ENCODE measurements around the gene ITPRIPL2.

The ITPRIPL2 gene

GRCh38 chr16:19092653-19093410 lies 20.9 kb upstream of the ITPRIPL2 start:
- DNase-seq (ENCODE audit: insufficient read length, low spot score), result no peak
- FAIRE-seq, result no peak
- TF ChIP-seq SPI1 (IDR thresholded peaks at IDR 0.05; ENCODE audit: low read depth, low read length), result no peak
- no peak for TF ChIP-seq POLR2AphosphoS5 (IDR thresholded peaks at IDR 0.05; ENCODE audit: low read depth, low read length)
- TF ChIP-seq TAF1 (IDR thresholded peaks at IDR 0.05; ENCODE audit: low read depth, low read length), result no peak
- no peak for TF ChIP-seq PAX5 (IDR thresholded peaks at IDR 0.05; ENCODE audit: insufficient read depth, low read length, severe bottlenecking)
- no peak for TF ChIP-seq POU2F2 (IDR thresholded peaks at IDR 0.05; ENCODE audit: low read depth, low read length)
- TF ChIP-seq POLR2A (IDR thresholded peaks at IDR 0.05; ENCODE audit: low read depth, low read length), result no peak

DNA sequence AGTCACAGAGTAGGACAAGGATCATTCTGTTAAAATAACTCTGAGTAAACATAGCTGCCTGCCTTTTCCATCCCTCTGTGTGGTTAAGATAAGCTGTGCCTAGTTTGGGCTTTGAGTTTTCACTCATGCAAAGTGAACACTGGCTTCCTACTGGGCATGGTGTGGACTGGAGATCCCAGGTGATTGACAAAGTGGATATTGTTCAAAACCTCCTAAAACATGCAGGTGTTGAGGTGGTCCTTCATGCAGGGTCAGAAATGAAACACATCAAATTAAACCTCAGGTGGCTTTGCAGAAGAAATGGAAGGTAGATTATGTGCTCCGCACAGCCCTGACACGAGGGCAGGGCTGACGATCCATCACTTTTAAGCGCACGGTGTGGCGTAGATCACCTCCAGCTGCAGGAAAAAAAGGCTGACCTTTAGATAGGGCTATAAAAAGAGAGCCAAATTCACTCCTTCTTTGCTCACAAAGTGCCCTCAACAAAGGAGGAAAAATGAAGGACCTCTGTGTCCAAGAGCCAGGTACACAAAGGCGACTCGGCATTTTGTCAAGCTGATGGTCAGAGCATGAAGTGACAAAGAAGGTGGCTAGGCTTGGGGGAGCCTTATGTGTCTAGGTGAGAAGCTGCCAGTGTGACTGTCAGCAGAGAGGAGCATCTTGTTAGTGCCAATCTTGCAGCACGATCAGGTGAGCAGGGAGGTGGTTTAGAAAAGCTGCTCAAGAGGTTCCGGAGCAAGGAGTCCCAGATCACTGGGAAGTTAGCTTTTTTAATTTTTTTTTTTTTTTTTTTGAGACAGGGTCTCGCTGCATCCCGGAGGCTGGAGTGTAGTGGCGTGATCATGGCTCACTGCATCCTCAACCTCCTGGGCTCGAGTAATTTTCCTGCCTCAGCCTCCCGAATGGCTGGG lies 19.9 kb upstream of the ITPRIPL2 start:
- no peak for FAIRE-seq
- no peak for DNase-seq (ENCODE audit: insufficient read length, low spot score)
- TF ChIP-seq SPI1 (IDR thresholded peaks at IDR 0.05; ENCODE audit: low read depth, low read length), result no peak

DNA sequence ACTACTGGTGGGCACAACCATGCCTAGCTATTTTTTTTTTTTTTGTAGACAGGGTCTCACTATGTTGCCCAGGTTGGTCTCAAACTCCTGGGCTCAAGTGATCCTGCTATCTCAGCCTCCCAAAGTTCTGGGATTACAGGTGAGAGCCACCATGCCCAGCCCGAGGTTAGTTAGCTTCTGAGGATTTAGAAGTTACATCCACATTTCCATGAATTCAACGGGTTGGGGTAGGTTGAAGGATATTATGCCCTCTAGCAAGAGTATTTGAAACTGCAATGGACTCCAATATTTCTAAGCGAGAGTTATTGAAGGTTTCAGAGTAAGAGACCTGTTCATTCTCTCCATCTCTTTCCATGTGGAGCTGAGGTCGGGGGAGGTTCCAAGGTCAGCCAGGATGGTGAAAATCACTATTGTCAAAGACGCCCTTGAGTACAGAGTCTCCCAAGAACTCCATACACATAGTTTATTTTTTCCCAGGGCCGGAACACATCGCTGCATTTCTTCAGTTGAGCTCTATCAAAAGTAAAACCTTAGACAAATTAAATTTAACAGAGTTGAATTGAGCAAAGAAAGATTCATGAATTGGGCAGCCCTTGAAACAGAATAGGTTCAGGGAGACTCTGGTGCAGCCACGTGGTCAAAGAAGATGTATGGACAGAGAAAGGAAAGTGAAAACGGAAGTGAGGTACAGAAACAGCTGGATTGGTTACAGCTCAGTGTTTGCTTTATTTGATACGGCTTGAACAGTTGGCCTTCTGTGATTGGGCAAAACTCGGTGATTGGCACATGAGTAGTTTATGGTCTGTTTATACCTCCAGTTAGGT lies 19.0 kb upstream of the ITPRIPL2 start:
- no peak for TF ChIP-seq POLR2AphosphoS5 (IDR thresholded peaks at IDR 0.05; ENCODE audit: low read depth, low read length)
- TF ChIP-seq POLR2A (IDR thresholded peaks at IDR 0.05; ENCODE audit: low read depth, low read length), result no peak
- TF ChIP-seq SPI1 (IDR thresholded peaks at IDR 0.05; ENCODE audit: low read depth, low read length), result peak; percentile 58; the same call in 1 of the 2 replicates
- DNase-seq (ENCODE audit: insufficient read length, low spot score) (no peak), FAIRE-seq (peak; percentile 68)

- DNase-seq (ENCODE audit: insufficient read length, low spot score) (no peak), FAIRE-seq (no peak)
- TF ChIP-seq PAX5 (IDR thresholded peaks at IDR 0.05; ENCODE audit: insufficient read depth, low read length, severe bottlenecking), result no peak
- peak; percentile 94 for TF ChIP-seq SPI1 (IDR thresholded peaks at IDR 0.05; ENCODE audit: low read depth, low read length)
Observed at GRCh38 chr16:19095654-19096053, 18.1 kb upstream of the ITPRIPL2 start.

GRCh38 chr16:19098173-19098572 lies 15.6 kb upstream of the ITPRIPL2 start:
- FAIRE-seq (no peak), DNase-seq (ENCODE audit: insufficient read length, low spot score) (no peak)
- TF ChIP-seq PAX5 (IDR thresholded peaks at IDR 0.05; ENCODE audit: insufficient read depth, low read length, severe bottlenecking) (no peak), POLR2AphosphoS5 (IDR thresholded peaks at IDR 0.05; ENCODE audit: low read depth, low read length) (no peak), POLR2A (IDR thresholded peaks at IDR 0.05; ENCODE audit: low read depth, low read length) (no peak), TAF1 (IDR thresholded peaks at IDR 0.05; ENCODE audit: low read depth, low read length) (no peak), SPI1 (IDR thresholded peaks at IDR 0.05; ENCODE audit: low read depth, low read length) (no peak), POU2F2 (IDR thresholded peaks at IDR 0.05; ENCODE audit: low read depth, low read length) (no peak)

DNA sequence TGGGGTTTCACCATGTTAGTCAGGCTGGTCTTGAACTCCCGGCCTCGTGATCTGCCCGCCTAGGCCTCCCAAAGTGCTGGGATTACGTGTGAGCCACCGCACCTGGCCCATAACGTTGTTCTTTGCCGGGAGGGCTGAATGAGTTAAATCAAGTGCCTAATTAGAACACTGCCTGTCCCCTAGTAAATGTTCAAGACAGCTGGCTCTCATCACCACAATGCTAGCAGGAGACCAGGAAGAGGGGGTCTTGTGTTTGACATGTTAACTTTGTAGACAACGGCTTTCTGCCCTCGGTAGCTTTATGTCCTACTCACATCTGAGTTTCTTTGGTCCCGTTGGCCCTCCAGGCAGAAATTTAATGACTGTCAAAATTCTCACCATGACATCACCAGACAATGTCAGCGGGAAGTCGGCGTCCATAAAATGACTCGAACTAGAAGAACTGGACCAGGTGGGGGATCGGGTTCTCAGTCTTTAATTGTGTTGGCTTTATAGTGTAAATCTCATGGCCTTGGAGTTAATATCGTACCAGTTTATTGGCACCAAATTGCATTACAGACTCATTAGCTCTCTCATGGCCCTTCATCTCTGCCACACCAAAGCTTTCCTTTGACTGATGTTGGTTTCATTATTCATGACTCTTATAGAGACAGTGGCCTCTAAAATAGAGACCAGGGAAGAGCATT lies 11.4 kb upstream of the ITPRIPL2 start:
- FAIRE-seq (no peak), DNase-seq (ENCODE audit: insufficient read length, low spot score) (no peak)
- TF ChIP-seq POU2F2 (IDR thresholded peaks at IDR 0.05; ENCODE audit: low read depth, low read length) (no peak), POLR2A (IDR thresholded peaks at IDR 0.05; ENCODE audit: low read depth, low read length) (no peak), PAX5 (IDR thresholded peaks at IDR 0.05; ENCODE audit: insufficient read depth, low read length, severe bottlenecking) (no peak), POLR2AphosphoS5 (IDR thresholded peaks at IDR 0.05; ENCODE audit: low read depth, low read length) (no peak), TAF1 (IDR thresholded peaks at IDR 0.05; ENCODE audit: low read depth, low read length) (no peak)

DNA sequence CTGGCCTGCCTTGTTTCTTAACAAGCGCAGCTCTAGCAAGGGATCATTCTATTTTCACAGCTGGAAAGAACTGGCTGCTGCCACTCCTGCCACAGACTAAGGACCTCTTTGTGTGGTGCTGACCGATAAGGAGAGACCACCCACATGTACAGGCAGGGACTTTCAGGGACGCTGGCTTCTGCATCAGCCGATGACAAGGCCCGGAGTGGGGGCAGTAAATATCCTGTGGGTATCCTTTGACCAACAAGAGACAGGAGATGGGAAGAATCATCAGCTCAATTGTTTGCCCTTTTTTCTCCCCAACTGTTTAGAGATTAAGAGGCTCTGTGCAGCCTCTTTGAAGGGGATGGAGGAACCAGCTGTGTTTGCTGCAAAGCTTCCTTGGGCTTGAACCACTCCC lies 9.2 kb upstream of the ITPRIPL2 start:
- TF ChIP-seq POLR2AphosphoS5 (IDR thresholded peaks at IDR 0.05; ENCODE audit: low read depth, low read length), result no peak
- TF ChIP-seq POU2F2 (IDR thresholded peaks at IDR 0.05; ENCODE audit: low read depth, low read length), result no peak
- no peak for TF ChIP-seq POLR2A (IDR thresholded peaks at IDR 0.05; ENCODE audit: low read depth, low read length)
- TF ChIP-seq PAX5 (IDR thresholded peaks at IDR 0.05; ENCODE audit: insufficient read depth, low read length, severe bottlenecking), result no peak
- no peak for TF ChIP-seq SPI1 (IDR thresholded peaks at IDR 0.05; ENCODE audit: low read depth, low read length)
- TF ChIP-seq TAF1 (IDR thresholded peaks at IDR 0.05; ENCODE audit: low read depth, low read length), result no peak
- DNase-seq (ENCODE audit: insufficient read length, low spot score) (no peak), FAIRE-seq (no peak)

- FAIRE-seq, result no peak
- no peak for DNase-seq (ENCODE audit: insufficient read length, low spot score)
- TF ChIP-seq POLR2AphosphoS5 (IDR thresholded peaks at IDR 0.05; ENCODE audit: low read depth, low read length), result no peak
- TF ChIP-seq POLR2A (IDR thresholded peaks at IDR 0.05; ENCODE audit: low read depth, low read length), result no peak
- no peak for TF ChIP-seq SPI1 (IDR thresholded peaks at IDR 0.05; ENCODE audit: low read depth, low read length)
- TF ChIP-seq TAF1 (IDR thresholded peaks at IDR 0.05; ENCODE audit: low read depth, low read length), result no peak
- no peak for TF ChIP-seq POU2F2 (IDR thresholded peaks at IDR 0.05; ENCODE audit: low read depth, low read length)
- TF ChIP-seq PAX5 (IDR thresholded peaks at IDR 0.05; ENCODE audit: insufficient read depth, low read length, severe bottlenecking), result no peak
Observed at GRCh38 chr16:19105131-19105530, 8.6 kb upstream of the ITPRIPL2 start.

Measured in GM12891 (cell line).